ENCODE measurements around the gene EIF3K. TPM values are rescaled to one million over a fixed set of nuclear protein-coding genes. Genes with fewer than 3 reads are reported as not detected.

Gene EIF3K
- total and polyA plus RNA-seq, 2 of the 8 experiments (the other 6 are each of a cell fraction or from before 2014, with no cell fraction given): 329 to 937 TPM

DNA sequence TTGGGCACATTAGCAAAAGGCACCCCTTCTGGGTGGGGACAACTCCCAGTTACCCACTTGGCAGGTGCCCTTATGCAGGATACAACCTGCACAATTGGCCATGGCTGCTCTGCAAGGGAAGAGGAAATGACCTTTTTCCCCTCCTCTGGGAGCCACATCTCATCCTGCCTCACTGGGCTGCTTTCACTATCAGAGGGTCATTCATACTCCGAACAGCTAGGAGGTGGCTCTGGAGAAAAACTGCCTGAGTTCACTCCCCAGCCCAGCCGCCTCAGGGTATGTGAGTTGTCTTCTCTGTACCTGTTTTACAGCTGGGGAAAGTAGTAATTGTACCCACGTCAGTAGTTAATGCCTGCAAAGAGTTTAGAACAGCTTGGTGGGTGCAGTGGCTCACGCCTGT is 21.4 kb downstream of the EIF3K start:
- Histone ChIP-seq H2BK120ac (replicated peaks; ENCODE audit: low read depth, low read length) (no peak overlapping the region), H3K23ac (ENCODE audit: insufficient read length) (no peak overlapping the region), H3K18ac (ENCODE audit: extremely low read depth, low read length) (no peak overlapping the region), H3K27ac (ENCODE audit: low read depth, low read length) (no peak overlapping the region), H4K8ac (ENCODE audit: extremely low read depth, insufficient read depth, low read length) (no peak overlapping the region), H4K20me1 (replicated peaks in 1 of 2; ENCODE audit: control insufficient read depth in 1 of 2, insufficient read depth in 2 of 2, low read length in 2 of 2) (no peaks in the 10 kb centered on the region), H2BK15ac (ENCODE audit: low read length) (no peak overlapping the region), H3K4ac (replicated peaks; ENCODE audit: insufficient read length, low read depth, low read length) (no peak overlapping the region), H2BK12ac (ENCODE audit: low read depth, low read length) (no peak overlapping the region), H3K36me3 (ENCODE audit: control insufficient read depth in 2 of 4, insufficient read depth in 4 of 4, low read length in 3 of 4) (peaks cover 0 to 6% (median 3%) of the 10 kb centered on the region in 4 experiments; a peak in 4 of 8 replicates), H3K9ac (replicated peaks in 1 of 4; ENCODE audit: extremely low read depth in 1 of 4, low read depth in 3 of 4, low read length in 3 of 4) (no peak overlapping the region), H3K27me3 (replicated peaks in 1 of 4; ENCODE audit: control insufficient read depth in 3 of 4, extremely low read depth in 1 of 4, insufficient read depth in 3 of 4, low read length in 3 of 4) (no peaks in the 10 kb centered on the region), H3K56ac (replicated peaks; ENCODE audit: insufficient read length, low read depth, low read length) (no peak overlapping the region), H3K4me3 (ENCODE audit: extremely low read depth in 1 of 4, insufficient read depth in 2 of 4, low read depth in 3 of 4, low read length in 4 of 4) (no peak overlapping the region), H3K79me1 (ENCODE audit: low read depth, low read length) (no peaks in the 10 kb centered on the region), H3K4me1 (replicated peaks in 1 of 4; ENCODE audit: control insufficient read depth in 3 of 4, insufficient read depth in 4 of 4, low read length in 3 of 4) (peaks cover 0 to 2% (median 0%) of the 10 kb centered on the region in 4 experiments; a peak in 3 of 7 replicates), H3K23me2 (ENCODE audit: low read depth, low read length) (no peaks in the 10 kb centered on the region), H2AK5ac (ENCODE audit: low read depth, low read length) (no peak overlapping the region), H2BK5ac (ENCODE audit: low read depth, low read length) (no peak overlapping the region), H3K14ac (ENCODE audit: insufficient read length) (no peak overlapping the region), H4K5ac (ENCODE audit: insufficient read length, low read depth, low read length) (no peak overlapping the region), H3K4me2 (ENCODE audit: insufficient read depth in 1 of 2, low read depth in 2 of 2, low read length in 2 of 2) (no peak overlapping the region), H2AFZ (ENCODE audit: low read length) (no peak overlapping the region), H2BK20ac (ENCODE audit: low read length) (no peak overlapping the region), H3K9me3 (ENCODE audit: insufficient read depth in 2 of 2, low read depth in 1 of 2, low read length in 1 of 2) (no peaks in the 10 kb centered on the region), H3K79me2 (ENCODE audit: control insufficient read depth in 1 of 2, insufficient read depth in 2 of 2, low read length in 2 of 2) (no peaks in the 10 kb centered on the region), H4K91ac (replicated peaks; ENCODE audit: insufficient read length, low read length) (no peak overlapping the region)
- ChIA-PET POLR2A (ENCODE audit: partially characterized antibody) (interaction anchor here (1.0 to 17.9 kb wide), 3 partner anchors 8 to 24 kb away, joined by 4 to 374 read pairs (median 37); partner anchors contain the start of gene ACTN4), CTCF (ENCODE audit: partially characterized antibody) (interaction anchor here (0.6 kb wide), 2 partner anchors 71 to 86 kb away, joined by 3 read pairs; no protein-coding TSS in a partner anchor)
- FAIRE-seq (no peak), DNase-seq (ENCODE audit: low read depth in 1 of 2, low spot score in 2 of 2) (no peak)
- WGBS, 2 experiments (ENCODE audit: extremely low coverage in 1 of 2, insufficient coverage in 1 of 2, insufficient read length in 1 of 2, insufficient replicate concordance in 2 of 2, low coverage in 1 of 2, low lambda C conversion rate in 2 of 2, missing lambda C conversion rate in 1 of 2): 91% methylated on average over 4 of the region's 4 CpGs; no CpG with 5 or more reads in 1 of the 2 experiments
- no peak for TF ChIP-seq CHD1 (IDR thresholded peaks at IDR 0.05; ENCODE audit: low read depth, low read length)
- TF ChIP-seq SP2 (IDR thresholded peaks at IDR 0.05; ENCODE audit: low read length): no peak
- TF ChIP-seq RFX5 (IDR thresholded peaks at IDR 0.05; ENCODE audit: borderline replicate concordance, low read depth, low read length): no peak
- TF ChIP-seq CBX8 (IDR thresholded peaks at IDR 0.05; ENCODE audit: borderline replicate concordance, low read depth, low read length): no peak
- TF ChIP-seq POU5F1 (IDR thresholded peaks at IDR 0.05; ENCODE audit: low read depth, low read length): no peak
- no peak for TF ChIP-seq EP300 (IDR thresholded peaks at IDR 0.05; ENCODE audit: borderline replicate concordance in 1 of 2, low read depth in 2 of 2, low read length in 2 of 2)
- TF ChIP-seq, protein P1, sequence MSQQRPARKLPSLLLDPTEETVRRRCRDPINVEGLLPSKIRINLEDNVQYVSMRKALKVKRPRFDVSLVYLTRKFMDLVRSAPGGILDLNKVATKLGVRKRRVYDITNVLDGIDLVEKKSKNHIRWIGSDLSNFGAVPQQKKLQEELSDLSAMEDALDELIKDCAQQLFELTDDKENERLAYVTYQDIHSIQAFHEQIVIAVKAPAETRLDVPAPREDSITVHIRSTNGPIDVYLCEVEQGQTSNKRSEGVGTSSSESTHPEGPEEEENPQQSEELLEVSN (IDR thresholded peaks at IDR 0.05): no peak
- TF ChIP-seq TBP (IDR thresholded peaks at IDR 0.05; ENCODE audit: low read depth, low read length): no peak
- TF ChIP-seq, protein P2, sequence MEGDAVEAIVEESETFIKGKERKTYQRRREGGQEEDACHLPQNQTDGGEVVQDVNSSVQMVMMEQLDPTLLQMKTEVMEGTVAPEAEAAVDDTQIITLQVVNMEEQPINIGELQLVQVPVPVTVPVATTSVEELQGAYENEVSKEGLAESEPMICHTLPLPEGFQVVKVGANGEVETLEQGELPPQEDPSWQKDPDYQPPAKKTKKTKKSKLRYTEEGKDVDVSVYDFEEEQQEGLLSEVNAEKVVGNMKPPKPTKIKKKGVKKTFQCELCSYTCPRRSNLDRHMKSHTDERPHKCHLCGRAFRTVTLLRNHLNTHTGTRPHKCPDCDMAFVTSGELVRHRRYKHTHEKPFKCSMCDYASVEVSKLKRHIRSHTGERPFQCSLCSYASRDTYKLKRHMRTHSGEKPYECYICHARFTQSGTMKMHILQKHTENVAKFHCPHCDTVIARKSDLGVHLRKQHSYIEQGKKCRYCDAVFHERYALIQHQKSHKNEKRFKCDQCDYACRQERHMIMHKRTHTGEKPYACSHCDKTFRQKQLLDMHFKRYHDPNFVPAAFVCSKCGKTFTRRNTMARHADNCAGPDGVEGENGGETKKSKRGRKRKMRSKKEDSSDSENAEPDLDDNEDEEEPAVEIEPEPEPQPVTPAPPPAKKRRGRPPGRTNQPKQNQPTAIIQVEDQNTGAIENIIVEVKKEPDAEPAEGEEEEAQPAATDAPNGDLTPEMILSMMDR (IDR thresholded peaks at IDR 0.05; ENCODE audit: control extremely low read depth in 1 of 3, insufficient read depth in 1 of 3, low read depth in 1 of 3, low read length in 3 of 3): no peak
- TF ChIP-seq RNF2 (IDR thresholded peaks at IDR 0.05; ENCODE audit: borderline replicate concordance, low read depth, low read length, missing control alignments, poor library complexity, severe bottlenecking): no peak

All from H1 (cell line).